OCI-LY3 (cell line): ENCODE measurements around the gene RAE1.

Experiments
- EZH2phosphoT487 ChIP-seq: fragments of 200-600 bp; shearing (Covaris generic); IDR thresholded peaks from 2 replicates; pipeline ENCODE4 v1.6.1; 2018; ENCODE audit warnings: antibody characterized with exemption, mixed run types, low read depth
- TF ChIP-seq, protein P1 (sequence below): fragments of 200-600, 300-600 bp; sonication (generic); IDR thresholded peaks from 2 replicates; pipeline ENCODE4 v1.5.1; 2014; ENCODE audit warnings: antibody characterized with exemption, low read length, low read depth

- TF ChIP-seq, protein P1, sequence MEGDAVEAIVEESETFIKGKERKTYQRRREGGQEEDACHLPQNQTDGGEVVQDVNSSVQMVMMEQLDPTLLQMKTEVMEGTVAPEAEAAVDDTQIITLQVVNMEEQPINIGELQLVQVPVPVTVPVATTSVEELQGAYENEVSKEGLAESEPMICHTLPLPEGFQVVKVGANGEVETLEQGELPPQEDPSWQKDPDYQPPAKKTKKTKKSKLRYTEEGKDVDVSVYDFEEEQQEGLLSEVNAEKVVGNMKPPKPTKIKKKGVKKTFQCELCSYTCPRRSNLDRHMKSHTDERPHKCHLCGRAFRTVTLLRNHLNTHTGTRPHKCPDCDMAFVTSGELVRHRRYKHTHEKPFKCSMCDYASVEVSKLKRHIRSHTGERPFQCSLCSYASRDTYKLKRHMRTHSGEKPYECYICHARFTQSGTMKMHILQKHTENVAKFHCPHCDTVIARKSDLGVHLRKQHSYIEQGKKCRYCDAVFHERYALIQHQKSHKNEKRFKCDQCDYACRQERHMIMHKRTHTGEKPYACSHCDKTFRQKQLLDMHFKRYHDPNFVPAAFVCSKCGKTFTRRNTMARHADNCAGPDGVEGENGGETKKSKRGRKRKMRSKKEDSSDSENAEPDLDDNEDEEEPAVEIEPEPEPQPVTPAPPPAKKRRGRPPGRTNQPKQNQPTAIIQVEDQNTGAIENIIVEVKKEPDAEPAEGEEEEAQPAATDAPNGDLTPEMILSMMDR, result no peak
- TF ChIP-seq EZH2phosphoT487, result no peak
Measured at GRCh38 chr20:57387463-57387862, 36.4 kb downstream of the RAE1 start.
